Stimulated activated CD4-positive, alpha-beta T cell treated with anti-CD3 and anti-CD28 coated beads, Interleukin-2, amount 100 ng/mL, for 48 hours (primary cell): Measurements from ENCODE around the gene ANK2.

ENCODE experiments used
- DNase-seq, 2 donors: peaks; one replicate each; pipeline ENCODE4 v3.0.0-alpha.2; 2020

ANK2 gene

DNA sequence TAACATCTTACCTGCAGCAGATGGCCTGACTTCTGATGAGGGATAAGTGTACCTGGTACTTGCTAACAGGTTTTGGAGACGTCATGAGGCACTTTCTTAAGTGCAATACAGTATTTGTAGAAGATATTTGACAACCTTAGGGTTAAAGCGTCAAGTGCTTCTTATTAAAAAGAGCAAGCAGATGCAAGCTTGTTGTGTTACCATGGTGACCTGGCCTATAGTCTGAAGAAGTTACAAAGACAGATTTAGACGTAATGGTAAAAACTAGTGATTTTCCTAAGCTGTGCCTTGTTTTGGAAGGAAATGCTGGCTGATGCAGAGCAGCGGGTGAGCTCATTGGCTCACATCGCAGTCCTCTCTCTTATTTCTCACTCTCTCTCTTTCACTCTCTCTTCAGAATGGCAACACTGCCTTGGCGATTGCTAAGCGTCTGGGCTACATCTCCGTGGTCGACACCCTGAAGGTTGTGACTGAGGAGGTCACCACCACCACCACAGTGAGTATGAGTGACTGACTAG is 243.6 kb downstream of the ANK2 start:
- no peak for DNase-seq

DNA sequence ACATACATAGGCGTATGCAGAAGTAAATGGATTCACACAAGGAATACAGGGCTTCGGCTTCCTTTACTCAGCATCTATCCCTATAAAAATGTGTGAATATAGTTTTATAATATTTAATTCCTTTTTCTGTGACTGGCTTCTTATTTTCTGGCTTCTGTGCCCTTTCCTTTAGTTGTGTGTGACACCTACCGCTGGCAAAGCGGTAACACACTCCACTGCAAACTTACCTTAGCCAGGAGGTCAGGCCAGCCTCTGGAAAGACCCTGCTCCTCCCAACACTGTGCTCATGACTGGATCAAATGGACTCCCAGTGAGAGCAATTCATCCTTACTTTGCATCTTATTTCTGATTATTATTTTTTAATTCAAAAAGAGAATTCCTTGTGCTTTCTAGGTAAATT is 244.2 kb downstream of the ANK2 start:
- DNase-seq = no peak

DNA sequence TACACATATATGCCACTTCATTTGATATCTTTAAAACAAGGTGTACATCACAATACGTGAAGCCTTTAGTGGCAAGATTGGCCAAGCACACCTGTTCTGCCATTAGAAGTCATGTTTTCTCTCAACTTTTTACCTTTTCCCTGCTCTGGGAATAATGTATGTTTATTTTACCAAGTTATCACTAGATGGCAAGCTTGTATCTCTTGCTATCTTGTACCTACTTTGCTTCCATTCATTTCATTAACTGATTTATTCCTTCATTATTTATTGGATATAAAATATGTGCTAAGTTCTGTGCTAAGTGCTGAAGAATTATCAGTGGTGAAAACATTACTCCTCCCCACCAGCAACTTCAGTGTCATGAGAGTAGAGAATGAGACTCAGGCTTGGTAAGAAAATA is 245.5 kb downstream of the ANK2 start:
- no peak for DNase-seq

DNA sequence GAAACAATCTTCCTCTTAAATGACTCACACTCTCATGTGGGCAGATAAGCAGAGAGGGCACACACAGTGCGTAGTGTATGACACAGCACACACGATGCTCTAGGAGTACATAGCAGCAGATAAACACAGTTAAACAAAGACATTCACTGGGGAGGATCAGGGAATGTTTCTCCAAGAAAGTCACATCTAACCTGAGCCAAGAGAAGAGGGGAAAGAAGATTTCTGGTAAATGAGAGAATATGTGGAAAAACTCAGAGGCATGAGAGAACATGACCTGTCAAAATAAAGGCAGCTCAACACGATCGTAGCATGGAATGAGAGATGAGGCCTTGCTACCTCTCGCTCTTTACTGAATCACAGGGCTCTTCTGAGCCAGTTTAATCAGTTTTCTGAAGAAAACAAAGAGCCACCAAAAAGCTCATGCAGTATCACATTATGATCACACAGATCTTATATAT is 251.0 kb downstream of the ANK2 start:
- no peak for DNase-seq

DNA sequence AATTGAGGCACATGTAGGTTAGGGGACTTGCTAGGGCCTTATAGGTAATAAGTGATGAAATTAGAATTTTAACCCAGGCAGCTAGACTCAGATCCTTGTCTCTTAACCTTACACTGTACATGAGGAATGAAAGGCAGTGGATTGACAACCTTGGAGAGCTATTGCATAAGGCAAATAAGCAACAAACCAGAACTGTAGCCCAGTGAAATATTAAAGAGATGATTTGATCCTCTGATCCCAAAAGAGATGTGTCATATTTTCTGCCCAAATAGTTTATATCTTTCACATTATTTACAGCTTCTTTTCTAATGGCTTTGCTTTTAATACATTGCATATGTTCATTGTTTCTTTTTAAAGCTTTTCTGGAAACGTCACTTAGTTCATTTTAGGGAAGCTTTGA is 252.6 kb downstream of the ANK2 start:
- no peak for DNase-seq

DNA sequence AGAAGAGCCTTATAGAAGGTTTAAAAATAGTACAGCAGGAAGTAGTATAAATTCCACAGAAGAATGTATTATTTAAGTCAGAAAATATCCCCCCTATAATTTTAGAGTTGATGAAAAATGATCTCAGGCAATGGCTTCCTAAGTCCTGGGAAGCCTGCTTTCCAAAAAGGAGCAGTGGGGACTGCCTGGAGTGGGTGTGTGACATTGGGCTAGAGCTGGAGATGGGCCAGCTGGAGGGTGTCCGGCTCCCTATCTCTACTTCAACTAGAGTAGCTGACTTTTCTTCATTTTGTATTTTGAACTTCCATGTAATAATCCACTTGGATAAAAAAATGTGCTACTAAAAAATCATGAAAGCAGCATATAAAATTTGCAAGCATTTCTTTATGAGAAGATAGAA is 253.9 kb downstream of the ANK2 start:
- no peak for DNase-seq

DNA sequence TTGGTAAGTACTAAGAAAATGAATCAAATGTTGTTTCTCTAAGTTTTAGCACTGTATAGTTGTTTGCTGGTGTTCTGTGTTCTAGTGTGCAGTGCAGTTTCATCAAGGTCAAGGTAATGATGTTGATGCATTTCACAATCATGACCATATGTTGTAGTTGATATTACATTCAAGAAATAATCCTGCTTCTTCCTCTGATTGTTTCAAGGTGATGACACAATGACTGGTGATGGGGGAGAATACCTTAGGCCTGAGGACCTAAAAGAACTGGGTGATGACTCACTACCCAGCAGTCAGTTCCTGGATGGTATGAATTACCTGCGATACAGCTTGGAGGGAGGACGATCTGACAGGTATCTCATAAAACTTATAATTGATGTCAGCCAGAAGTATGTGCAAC is 261.6 kb downstream of the ANK2 start:
- no peak for DNase-seq

DNA sequence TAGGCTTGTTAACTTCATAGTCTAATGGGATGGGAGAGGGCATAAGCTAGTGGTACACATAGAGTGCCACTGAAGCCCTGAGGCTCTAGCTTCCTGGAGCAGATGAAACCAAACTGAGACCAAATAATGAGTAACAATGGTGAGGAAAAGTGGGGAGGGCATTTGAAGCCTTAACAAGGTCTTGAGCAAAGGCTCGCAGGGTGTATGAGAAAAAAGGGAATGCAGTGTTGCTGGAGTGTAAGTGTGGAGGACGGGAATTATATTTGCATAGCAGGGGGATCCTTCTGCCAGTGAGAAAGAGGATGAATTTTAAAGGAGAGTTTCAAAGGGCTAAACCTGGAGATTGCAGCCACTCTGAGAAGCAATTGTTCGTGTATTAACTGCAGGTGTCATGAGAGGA is 263.1 kb downstream of the ANK2 start:
- DNase-seq = no peak

DNA sequence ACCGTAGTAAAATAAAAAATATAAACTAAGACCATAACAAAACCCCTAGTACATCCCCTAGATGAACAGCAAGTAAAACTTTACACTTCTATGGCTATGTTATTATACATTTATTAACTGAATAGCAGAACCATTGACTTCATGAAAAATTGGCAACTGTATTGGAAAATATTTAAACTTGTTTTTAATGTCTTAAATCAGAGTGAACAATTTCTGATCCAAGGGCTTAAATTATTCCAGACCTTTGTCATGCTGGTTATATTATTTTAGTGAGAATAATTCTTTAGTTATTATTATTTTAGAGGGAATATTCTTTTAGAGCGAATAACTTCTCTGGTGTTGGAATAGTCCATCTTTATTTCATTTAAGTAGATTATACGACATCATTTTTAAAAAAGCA is 265.0 kb downstream of the ANK2 start:
- no peak for DNase-seq

DNA sequence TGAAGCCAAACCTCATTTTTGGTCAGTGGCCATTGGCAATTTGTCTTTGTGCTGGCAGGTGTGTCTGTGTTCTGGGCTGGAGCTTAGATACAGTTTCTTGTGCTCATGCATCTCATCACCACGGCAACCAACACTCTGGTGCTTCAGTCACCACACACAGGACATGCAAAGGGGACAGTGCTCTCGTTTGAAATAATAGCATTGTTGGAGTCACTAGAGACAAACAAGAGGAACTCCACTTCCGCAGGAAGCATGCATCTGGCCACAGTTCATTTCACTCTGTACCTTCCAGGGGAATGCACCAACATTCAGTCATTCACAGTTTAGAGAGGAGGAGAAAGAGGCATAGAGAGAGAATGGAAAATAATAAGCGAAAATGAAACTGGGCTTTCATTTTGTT is 267.4 kb downstream of the ANK2 start:
- DNase-seq = no peak

DNA sequence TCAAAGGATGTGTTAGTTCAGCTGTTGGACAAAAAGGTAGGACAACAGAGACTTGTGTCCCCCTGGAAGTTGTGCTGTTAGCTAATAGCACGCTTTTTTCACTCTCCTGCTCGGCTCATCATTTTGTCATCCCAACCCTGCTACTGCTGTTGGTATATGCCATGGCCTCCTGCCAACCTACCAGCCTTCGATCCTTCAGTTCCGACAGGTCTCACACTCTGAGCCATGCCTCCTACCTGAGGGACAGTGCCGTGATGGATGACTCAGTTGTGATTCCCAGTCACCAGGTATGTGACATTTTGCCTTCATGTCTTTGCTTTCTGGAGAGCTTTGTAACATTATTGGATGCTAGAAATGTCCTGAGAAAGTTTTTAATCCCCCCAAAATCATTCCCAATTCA is 268.1 kb downstream of the ANK2 start:
- DNase-seq = no peak

DNA sequence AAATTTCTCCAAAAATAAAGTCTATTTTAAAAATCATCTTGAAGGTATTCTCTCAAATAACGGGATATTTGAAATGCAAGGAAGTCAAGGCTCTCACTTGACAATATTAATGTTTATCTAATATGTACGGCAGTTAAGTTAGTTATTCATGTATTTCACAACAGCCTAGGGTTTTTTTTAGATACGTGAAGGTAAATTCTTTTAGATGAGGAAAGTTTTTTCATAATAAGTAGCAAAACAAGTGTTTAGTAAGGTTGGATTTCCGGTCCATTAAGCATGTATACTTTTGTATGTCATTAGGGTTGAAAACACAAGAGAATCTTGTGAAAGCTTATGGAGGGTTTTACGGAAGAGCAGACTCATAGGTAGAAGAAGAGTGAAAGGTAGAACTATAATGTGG is 273.3 kb downstream of the ANK2 start:
- no peak for DNase-seq

DNA sequence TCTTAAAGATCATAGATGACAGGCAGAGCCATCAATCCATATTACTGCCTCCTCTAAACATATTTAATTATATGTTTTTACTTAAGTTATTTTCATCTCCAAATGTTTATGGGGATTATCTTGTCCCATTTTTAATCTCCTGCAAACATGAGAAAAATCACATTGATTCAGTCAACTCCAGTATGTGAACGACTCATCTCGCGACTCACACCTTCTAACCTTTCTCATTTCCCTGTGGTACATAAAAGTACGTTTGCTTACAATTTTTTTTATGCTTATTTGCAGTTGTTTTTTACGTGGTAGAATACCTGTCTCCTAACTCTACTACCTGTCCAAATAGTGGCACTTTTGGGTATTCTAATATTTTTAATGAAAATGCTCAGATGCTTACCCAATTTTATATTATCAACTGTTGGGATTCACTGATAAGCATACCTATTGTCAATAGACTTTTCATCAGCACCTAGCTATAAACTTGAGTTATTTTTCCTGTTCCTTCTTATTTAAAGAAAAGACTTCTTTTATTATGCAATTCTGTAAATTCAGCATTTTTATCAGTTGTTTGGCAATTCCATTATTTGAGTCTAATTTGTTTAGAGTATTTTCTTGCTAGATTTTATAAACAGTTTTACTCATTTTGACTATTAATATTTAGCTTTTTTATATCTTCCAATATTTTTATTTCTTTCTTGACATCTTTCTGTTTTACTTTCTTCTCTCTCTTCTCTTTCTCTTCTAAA is 276.6 kb downstream of the ANK2 start:
- DNase-seq = no peak

DNA sequence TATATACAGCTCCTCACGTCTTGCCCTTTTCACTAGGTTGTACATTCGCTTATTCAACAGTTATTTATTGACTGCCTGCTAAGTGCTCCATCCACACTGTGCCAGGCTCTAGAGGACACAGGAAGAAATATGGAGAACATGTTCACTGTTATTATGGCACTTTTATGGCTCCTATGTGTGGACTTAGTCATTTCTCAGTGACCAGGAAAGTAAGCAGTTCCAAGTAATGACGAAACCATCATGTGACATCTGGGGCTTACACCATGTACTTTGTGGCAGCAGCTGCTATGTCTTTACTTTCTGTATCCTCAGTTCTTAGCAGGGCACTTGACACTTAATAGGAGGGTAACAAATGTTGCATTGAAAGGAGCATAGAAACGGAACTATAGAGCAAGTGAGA is 278.0 kb downstream of the ANK2 start:
- no peak for DNase-seq

DNA sequence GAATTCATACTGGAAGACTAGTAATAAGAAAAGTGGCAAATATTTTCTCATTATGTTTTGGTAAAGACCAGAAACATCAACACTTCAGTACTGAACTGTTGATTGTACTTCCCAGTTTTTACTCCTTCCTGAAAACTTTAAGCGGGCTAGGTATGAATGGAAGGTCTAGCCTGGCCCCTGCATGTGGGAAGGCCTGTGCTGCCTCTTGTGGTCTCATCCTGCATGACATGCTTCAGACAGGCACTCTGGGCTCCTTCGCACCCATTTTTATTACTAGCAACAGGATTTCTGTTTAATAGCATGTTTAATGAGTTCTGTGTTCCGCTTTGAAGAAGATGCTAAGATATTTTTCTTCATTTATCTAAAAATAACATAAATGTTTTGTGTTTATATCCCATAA is 279.1 kb downstream of the ANK2 start:
- no peak for DNase-seq

DNA sequence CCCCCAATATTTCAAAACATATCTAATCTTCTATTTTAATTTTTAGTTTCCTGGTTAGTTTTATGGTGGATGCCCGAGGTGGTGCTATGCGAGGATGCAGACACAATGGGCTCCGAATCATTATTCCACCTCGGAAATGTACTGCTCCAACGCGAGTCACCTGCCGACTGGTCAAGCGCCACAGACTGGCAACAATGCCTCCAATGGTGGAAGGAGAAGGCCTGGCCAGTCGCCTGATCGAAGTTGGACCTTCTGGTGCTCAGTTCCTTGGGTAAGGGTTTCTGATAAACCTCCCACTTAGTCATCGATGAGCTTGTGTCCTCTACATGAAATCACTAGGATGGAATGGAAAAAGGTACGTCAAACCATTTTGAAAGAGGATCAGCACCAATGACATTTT is 280.7 kb downstream of the ANK2 start:
- no peak for DNase-seq

DNA sequence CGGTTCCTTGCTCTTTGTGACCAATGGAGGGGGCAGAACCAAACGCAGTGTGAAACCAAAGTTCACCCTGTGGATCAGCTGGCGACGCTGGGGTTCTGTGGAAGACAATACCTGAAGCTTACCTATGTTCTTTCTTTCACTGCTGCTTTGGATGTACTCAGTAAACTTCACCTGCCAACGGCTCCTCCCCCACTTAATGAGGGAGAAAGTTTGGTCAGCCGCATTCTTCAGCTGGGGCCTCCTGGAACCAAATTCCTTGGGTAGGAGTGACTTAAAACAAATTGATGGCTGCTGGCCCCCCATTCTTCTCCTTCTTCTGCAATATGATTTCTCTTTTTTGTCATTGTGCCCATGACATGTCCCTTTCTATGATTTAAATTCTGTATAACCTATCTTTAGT is 282.4 kb downstream of the ANK2 start:
- DNase-seq = no peak

DNA sequence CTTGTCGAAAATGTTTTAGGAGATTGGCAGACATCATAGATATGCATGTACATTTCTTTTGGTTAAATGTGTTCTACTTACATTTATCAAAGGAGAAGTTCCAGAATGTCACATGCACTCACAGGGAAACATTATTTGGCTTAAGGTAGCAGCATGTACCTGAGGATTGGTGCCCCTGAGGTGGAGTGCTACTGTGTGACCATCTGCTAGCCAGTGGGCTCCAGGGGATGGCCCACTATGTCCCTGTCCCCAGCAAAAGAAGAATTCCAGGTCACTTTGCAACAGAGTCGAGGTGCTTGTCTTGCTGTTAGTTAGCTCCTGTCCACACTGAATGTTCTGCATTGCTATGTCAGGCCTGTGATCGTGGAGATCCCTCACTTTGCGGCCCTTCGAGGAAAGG is 283.2 kb downstream of the ANK2 start:
- DNase-seq = no peak

DNA sequence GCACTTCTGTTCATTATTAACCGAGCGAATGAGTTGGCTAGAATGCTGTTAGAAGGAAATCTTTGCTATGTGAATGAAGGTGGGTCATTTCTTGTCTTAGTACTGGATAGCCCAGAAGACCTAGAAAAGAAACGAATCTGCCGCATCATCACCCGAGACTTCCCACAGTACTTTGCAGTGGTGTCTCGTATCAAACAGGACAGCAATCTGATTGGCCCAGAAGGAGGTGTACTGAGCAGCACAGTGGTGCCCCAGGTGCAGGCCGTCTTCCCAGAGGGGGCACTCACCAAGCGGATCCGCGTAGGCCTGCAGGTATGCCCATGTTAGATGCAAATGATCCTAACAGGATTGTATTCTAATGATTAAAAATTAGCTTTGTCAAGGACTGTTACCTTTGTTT is 286.3 kb downstream of the ANK2 start:
- no peak for DNase-seq

DNA sequence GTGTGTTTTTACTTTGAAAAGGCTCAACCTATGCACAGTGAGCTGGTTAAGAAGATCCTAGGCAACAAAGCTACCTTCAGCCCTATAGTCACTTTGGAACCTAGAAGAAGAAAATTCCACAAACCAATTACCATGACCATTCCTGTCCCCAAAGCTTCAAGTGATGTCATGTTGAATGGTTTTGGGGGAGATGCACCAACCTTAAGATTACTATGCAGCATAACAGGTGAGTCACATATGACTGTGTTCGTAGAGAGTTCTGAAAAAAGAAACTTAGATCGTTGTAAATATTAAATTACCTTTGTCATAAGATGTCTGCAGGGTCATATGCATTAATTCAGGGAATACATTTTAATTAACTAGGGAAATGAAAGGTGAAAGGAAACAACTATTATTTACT is 287.1 kb downstream of the ANK2 start:
- DNase-seq = no peak

DNA sequence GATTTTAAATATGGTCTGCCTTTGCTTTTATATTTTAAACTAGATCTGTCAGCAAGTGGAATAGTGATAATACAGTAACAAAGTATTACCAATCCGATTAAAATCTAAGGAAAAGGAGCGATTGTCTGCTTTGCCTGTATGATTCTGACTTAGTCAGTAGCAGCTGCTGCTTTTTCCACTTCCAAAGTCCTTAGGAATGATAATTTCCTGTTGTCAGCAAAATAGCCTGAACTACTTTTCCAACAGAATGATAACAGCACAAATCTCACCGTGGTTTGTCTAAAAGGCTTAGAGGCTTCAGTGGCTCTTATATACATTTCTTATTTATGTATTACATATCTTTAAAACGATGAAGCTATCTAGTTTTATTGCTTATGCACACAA is 290.0 kb downstream of the ANK2 start:
- no peak for DNase-seq

DNA sequence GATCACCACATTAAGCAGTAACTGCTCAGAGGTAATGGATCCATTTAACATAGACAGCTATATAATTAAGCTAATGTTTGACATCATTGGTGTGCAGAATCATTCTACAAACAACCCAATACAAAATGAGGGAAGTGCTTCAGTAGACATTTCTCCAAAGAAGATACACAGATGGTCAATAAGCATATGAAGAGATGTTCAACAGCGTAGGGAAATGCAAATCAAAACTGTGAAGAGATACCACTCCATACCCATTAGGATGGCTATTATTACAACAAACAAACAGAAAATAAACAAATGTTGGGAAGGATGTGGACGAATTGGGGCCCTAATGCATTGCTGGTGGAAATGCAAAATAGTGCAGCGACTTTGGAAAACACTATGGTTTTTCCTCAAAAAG is 294.6 kb downstream of the ANK2 start:
- DNase-seq = no peak

DNA sequence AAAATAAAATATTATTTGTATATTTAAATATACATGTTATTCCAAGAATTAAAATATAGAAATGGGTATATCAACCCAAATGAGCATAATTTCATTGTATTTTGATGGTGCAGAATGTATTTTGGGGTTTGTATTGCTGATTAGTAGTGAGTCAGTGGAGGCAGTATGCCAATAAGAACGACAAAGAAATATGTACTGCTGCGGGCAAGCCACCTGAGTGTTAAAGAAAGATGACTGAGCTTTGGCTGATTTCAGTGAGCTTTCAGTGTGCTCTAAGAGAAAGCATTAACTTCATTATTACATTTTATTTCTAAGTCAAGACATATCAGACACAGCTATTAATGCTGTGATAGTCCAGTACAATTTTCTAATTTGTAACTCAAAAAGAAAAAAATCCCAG is 297.8 kb downstream of the ANK2 start:
- DNase-seq = no peak

DNA sequence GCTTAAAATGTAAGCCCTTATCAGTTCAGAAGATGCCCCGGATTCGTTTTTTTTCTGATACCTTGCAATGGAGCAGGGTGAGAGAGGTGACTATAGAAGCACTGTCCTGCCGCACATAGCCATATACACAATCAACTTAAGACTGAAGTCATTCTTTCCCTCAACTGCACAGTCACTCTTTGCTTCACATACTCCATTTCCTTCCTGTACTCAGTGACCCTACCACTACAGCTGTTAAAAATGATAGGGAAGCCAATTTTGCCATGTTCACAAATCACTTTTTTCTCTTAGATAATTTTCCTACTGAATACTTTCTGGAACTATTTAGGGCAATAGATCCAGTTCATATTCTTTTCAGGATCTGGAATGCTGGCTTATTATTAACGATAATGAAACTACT is 300.0 kb downstream of the ANK2 start:
- DNase-seq = no peak

DNA sequence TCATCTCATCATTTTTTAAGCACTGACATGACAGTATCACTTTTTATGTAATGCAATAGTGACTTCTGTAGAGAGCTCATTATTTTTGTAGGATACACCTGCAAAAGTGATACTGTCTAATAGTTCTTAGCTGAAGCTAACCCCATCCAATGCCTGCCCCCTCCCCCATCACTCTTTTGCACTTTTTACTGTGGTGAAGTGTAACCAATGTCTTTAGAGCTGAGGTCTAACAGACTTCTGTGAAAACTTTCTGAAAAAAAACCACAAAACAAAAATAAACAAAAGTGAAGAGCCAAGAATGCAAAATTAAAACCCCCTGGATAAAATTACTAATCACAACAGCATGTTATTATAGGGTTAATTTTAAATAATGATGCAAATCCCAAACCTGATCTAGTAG is 301.1 kb downstream of the ANK2 start:
- DNase-seq = no peak
